ENCODE measurements around the gene CFD.

GRCh38 chr19:885536-886224, 26.2 kb downstream of the CFD start:
- TF ChIP-seq CTCF (IDR thresholded peaks at IDR 0.05; ENCODE audit: insufficient read depth, low read length) (no peak), POLR2AphosphoS5 (IDR thresholded peaks at IDR 0.05; ENCODE audit: low read depth) (no peak), GABPA (IDR thresholded peaks at IDR 0.05; ENCODE audit: low read depth) (no peak), SPI1 (IDR thresholded peaks at IDR 0.05; ENCODE audit: borderline replicate concordance, low read depth) (no peak)
- TF ChIP-seq, protein P1, sequence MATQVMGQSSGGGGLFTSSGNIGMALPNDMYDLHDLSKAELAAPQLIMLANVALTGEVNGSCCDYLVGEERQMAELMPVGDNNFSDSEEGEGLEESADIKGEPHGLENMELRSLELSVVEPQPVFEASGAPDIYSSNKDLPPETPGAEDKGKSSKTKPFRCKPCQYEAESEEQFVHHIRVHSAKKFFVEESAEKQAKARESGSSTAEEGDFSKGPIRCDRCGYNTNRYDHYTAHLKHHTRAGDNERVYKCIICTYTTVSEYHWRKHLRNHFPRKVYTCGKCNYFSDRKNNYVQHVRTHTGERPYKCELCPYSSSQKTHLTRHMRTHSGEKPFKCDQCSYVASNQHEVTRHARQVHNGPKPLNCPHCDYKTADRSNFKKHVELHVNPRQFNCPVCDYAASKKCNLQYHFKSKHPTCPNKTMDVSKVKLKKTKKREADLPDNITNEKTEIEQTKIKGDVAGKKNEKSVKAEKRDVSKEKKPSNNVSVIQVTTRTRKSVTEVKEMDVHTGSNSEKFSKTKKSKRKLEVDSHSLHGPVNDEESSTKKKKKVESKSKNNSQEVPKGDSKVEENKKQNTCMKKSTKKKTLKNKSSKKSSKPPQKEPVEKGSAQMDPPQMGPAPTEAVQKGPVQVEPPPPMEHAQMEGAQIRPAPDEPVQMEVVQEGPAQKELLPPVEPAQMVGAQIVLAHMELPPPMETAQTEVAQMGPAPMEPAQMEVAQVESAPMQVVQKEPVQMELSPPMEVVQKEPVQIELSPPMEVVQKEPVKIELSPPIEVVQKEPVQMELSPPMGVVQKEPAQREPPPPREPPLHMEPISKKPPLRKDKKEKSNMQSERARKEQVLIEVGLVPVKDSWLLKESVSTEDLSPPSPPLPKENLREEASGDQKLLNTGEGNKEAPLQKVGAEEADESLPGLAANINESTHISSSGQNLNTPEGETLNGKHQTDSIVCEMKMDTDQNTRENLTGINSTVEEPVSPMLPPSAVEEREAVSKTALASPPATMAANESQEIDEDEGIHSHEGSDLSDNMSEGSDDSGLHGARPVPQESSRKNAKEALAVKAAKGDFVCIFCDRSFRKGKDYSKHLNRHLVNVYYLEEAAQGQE (IDR thresholded peaks at IDR 0.05; ENCODE audit: insufficient replicate concordance, low read depth), result no peak
